HUES6 (cell line): ENCODE measurements around the gene PHRF1.

Experiments
- H3K27ac ChIP-seq: 2 replicates; pipeline ENCODE4 v1.7.0; 2013; ENCODE audit warnings: low read depth, mild to moderate bottlenecking, low read length, inconsistent platforms
- H3K27me3 ChIP-seq: 2 replicates; pipeline ENCODE4 v1.6.1; 2013; ENCODE audit warnings: low read length; ENCODE audit not compliant: control insufficient read depth, insufficient read depth
- H3K36me3 ChIP-seq: 2 replicates; pipeline ENCODE4 v1.6.1; 2013; ENCODE audit warnings: low read length; ENCODE audit not compliant: control insufficient read depth, insufficient read depth
- H3K4me1 ChIP-seq: 2 replicates; pipeline ENCODE4 v1.6.1; 2013; ENCODE audit warnings: low read length; ENCODE audit not compliant: control insufficient read depth, insufficient read depth
- H3K4me3 ChIP-seq: 2 replicates; pipeline ENCODE4 v1.5.1; 2013; ENCODE audit warnings: low read depth, low read length
- H3K9ac ChIP-seq: one replicate; pipeline ENCODE4 v1.6.1; 2013; ENCODE audit warnings: mild to moderate bottlenecking, low read length
- H3K9me3 ChIP-seq: 2 replicates; pipeline ENCODE4 v1.6.1; 2013; ENCODE audit warnings: low read depth, low read length; ENCODE audit not compliant: control insufficient read depth, insufficient read depth

The PHRF1 gene

GRCh38 chr11:597166-597725, 21.0 kb downstream of the PHRF1 start:
- Histone ChIP-seq H3K4me1 (no peaks in the 10 kb centered on the region), H3K27me3 (no peaks in the 10 kb centered on the region), H3K9ac (no peak overlapping the region), H3K27ac (no peak overlapping the region), H3K36me3 (peaks cover 92% of the 10 kb centered on the region), H3K9me3 (no peaks in the 10 kb centered on the region), H3K4me3 (no peak overlapping the region)

DNA sequence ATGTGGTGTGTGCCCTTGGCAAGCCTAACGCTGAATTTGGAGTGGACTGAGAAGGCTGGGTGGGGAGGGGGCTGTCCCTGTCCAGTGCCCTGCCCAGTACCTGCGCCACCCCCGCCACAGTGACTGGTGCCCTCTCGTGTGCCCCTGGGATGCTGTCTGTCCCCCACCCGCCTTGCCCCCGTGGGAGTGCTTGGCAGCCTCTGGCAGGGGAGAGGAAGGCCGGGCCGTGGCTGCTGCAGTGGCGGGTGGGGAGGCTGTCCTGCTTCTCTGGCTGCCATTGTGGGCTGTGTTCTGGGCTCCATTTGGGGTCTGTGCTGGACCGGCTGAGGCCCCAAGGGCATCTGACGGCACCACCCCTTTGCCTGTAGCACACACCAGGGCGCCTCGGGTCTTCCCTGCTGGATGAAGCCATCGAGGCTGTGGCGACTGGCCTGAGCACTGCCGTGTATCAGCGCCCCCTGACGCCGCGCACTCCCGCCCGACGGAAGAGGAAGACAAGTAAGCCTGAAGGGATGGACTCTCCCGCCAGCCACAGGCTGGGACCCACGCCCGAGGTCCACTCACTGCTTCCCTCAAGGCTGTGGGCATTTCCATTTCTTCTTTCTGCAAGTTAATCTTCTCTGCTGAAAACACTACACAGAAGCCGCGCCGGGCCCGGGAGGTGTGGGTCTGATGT, 21.9 kb downstream of the PHRF1 start:
- Histone ChIP-seq H3K27me3 (no peaks in the 10 kb centered on the region), H3K36me3 (peaks cover 90% of the 10 kb centered on the region), H3K9me3 (no peaks in the 10 kb centered on the region), H3K4me1 (no peaks in the 10 kb centered on the region), H3K4me3 (no peak overlapping the region), H3K9ac (no peak overlapping the region), H3K27ac (no peak overlapping the region)

GRCh38 chr11:601573-602245, 25.4 kb downstream of the PHRF1 start:
- Histone ChIP-seq H3K4me3 (no peak overlapping the region), H3K4me1 (no peaks in the 10 kb centered on the region), H3K27ac (no peak overlapping the region), H3K36me3 (peaks cover 91% of the 10 kb centered on the region), H3K9me3 (no peaks in the 10 kb centered on the region), H3K9ac (no peak overlapping the region), H3K27me3 (no peaks in the 10 kb centered on the region)

- Histone ChIP-seq H3K36me3 (peaks cover 92% of the 10 kb centered on the region), H3K9me3 (no peaks in the 10 kb centered on the region), H3K27me3 (no peaks in the 10 kb centered on the region), H3K4me1 (no peaks in the 10 kb centered on the region), H3K4me3 (no peak overlapping the region), H3K9ac (no peak overlapping the region), H3K27ac (no peak overlapping the region)
Measured at GRCh38 chr11:603154-603553, 26.9 kb downstream of the PHRF1 start.

DNA sequence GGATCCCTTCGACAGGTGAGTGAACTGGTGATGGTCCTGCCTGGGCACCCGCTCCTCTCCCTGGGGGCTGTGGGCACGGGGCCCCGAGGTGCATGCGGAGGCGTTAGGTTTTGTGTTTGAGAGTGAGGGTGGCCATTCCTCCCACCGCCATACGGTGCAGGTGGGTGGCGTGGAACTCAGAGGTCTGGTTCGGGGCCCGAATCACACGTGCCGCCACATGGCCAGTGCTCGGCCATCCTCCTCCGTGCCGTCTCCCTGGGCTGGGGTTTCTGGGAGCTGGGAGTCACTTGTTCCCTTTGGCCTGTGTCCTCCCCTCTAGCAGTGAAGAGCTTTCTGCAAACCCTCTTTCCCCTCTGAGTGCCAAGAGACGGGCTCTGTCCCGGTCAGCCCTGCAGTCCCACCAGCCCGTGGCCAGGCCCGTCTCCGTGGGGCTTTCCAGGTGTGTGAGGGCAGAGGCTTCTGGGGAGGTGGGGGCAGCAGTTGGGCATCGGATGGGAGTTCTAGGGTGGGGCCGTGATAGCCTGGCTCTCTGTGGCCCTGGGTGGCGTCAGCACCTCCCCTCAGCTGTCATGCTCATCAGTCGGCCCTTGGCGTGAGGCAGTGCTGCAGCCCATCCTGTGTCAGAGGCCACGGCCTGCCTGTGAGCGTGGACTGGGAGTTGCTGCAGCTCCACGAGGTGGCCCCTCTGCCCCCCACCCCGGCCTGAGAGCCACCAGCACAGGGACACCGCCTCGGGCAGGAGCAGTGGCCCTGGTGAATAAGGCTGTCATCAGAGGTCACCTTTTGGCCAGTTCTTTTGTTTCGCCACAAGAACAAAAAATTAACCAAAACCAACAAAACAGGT, 29.2 kb downstream of the PHRF1 start:
- no peak overlapping the region for H3K9ac ChIP-seq
- no peak overlapping the region for H3K4me3 ChIP-seq
- H3K9me3 ChIP-seq = no peaks in the 10 kb centered on the region
- H3K27me3 ChIP-seq = no peaks in the 10 kb centered on the region
- H3K36me3 ChIP-seq = peaks cover 96% of the 10 kb centered on the region
- H3K27ac ChIP-seq = no peak overlapping the region
- H3K4me1 ChIP-seq = no peaks in the 10 kb centered on the region

GRCh38 chr11:606245-606644, 30.0 kb downstream of the PHRF1 start:
- Histone ChIP-seq H3K9ac (no peak overlapping the region), H3K4me3 (no peak overlapping the region), H3K9me3 (no peaks in the 10 kb centered on the region), H3K36me3 (peaks cover 99% of the 10 kb centered on the region), H3K27me3 (no peaks in the 10 kb centered on the region), H3K4me1 (no peaks in the 10 kb centered on the region), H3K27ac (no peak overlapping the region)

GRCh38 chr11:607020-607780, 30.9 kb downstream of the PHRF1 start:
- Histone ChIP-seq H3K9ac (no peak overlapping the region), H3K9me3 (no peaks in the 10 kb centered on the region), H3K27me3 (no peaks in the 10 kb centered on the region), H3K36me3 (peaks cover 99% of the 10 kb centered on the region), H3K4me3 (no peak overlapping the region), H3K27ac (no peak overlapping the region), H3K4me1 (no peaks in the 10 kb centered on the region)

- H3K4me3 ChIP-seq = no peak overlapping the region
- peaks cover under 1% of the 10 kb centered on the region; the same call in 1 of the 2 replicates for H3K4me1 ChIP-seq
- no peaks in the 10 kb centered on the region for H3K9me3 ChIP-seq
- no peaks in the 10 kb centered on the region for H3K27me3 ChIP-seq
- H3K27ac ChIP-seq = no peak overlapping the region
- peaks cover 100% of the 10 kb centered on the region for H3K36me3 ChIP-seq
- no peak overlapping the region for H3K9ac ChIP-seq
Measured at GRCh38 chr11:607971-608659, 31.8 kb downstream of the PHRF1 start.

DNA sequence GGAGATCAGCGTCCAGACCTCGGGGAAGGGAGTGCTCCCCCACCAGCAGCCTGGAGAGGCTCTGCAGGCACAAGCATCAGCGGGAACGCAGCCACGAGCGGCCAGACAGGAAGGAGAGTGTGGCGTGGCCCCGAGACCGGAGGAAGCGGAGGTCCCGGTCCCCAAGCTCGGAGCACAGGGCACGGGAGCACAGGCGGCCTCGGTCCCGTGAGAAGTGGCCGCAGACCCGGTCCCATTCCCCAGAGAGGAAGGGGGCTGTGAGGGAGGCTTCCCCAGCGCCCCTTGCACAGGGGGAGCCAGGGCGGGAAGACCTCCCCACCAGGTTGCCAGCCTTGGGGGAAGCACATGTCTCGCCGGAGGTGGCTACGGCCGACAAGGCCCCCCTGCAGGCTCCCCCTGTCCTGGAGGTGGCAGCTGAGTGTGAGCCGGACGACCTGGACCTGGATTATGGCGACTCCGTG, 32.6 kb downstream of the PHRF1 start:
- H3K9me3 ChIP-seq = no peaks in the 10 kb centered on the region
- H3K27ac ChIP-seq = no peak overlapping the region
- no peak overlapping the region for H3K4me3 ChIP-seq
- H3K36me3 ChIP-seq = peaks cover 96% of the 10 kb centered on the region
- H3K4me1 ChIP-seq = peaks cover 3% of the 10 kb centered on the region; the same call in 1 of the 2 replicates
- H3K9ac ChIP-seq = no peak overlapping the region
- H3K27me3 ChIP-seq = no peaks in the 10 kb centered on the region

DNA sequence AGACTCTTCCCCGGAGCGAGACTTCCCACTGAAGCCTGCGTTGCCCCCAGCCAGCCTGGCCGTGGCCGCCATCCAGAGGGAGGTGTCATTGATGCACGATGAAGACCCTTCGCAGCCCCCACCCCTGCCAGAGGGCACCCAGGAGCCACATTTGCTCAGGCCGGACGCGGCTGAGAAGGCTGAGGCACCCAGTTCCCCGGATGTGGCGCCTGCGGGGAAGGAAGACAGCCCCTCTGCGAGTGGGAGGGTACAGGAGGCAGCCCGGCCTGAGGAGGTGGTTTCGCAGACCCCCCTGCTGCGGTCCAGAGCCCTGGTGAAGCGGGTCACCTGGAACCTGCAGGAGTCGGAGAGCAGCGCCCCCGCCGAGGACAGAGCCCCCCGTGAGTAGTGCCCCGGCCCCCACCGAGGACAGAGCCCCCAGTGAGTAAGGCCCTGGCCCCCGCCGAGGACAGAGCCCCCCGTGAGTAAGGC, 33.1 kb downstream of the PHRF1 start:
- no peak overlapping the region for H3K9ac ChIP-seq
- H3K9me3 ChIP-seq = no peaks in the 10 kb centered on the region
- no peak overlapping the region for H3K4me3 ChIP-seq
- H3K4me1 ChIP-seq = peaks cover 7% of the 10 kb centered on the region; the same call in 1 of the 2 replicates
- peaks cover 90% of the 10 kb centered on the region for H3K36me3 ChIP-seq
- no peak overlapping the region for H3K27ac ChIP-seq
- no peaks in the 10 kb centered on the region for H3K27me3 ChIP-seq
